ENCODE results near the gene PPFIA3.

GRCh38 chr19:49107625-49108459, 11.5 kb upstream of the PPFIA3 start:
- no peak for TF ChIP-seq GATA2 (IDR thresholded peaks at IDR 0.05; ENCODE audit: low read depth, low read length)
- TF ChIP-seq GATA3 (IDR thresholded peaks at IDR 0.05; ENCODE audit: low read depth, low read length) = no peak

Measured in SH-SY5Y (cell line).